AG04450 (cell line): ENCODE data around the gene FAXDC2. TPM values are rescaled to one million over a fixed set of nuclear protein-coding genes. Genes with fewer than 3 reads are reported as not detected.

Experiments
- CTCF ChIA-PET: fragments of 300-600, 350-600 bp; formaldehyde crosslinking; extraction: SDS; loops from one replicate; lab custom pipeline; 2022; ENCODE audit warnings: antibody characterized with exemption, inconsistent platforms; lab: Charles Lee
- POLR2A ChIA-PET: fragments of 350-600 bp; formaldehyde crosslinking; extraction: SDS; loops from one replicate; lab custom pipeline; 2021; ENCODE audit warnings: antibody characterized with exemption, inconsistent platforms; lab: Yijun Ruan, JAX
- DNase-seq: peaks from one replicate; pipeline ENCODE4 v3.0.0-alpha.2; 2011; ENCODE audit warnings: low read depth, low spot score
- H3K27ac ChIP-seq: one replicate; pipeline ENCODE4 v1.5.1; 2012; ENCODE audit warnings: low read depth, low read length, control low read depth
- H3K27me3 ChIP-seq: one replicate; pipeline ENCODE4 v1.6.0; 2012; ENCODE audit warnings: low read length; ENCODE audit not compliant: control insufficient read depth, insufficient read depth
- H3K4me3 ChIP-seq: 2 replicates; pipeline ENCODE4 v1.5.1; 2011; ENCODE audit warnings: mild to moderate bottlenecking, low read depth, low read length, control low read depth
- H3K9me3 ChIP-seq: 2 replicates; pipeline ENCODE4 v1.5.1; 2012; ENCODE audit warnings: low read length; ENCODE audit not compliant: control insufficient read depth, insufficient read depth
- CTCF ChIP-seq: IDR thresholded peaks from 2 replicates; pipeline ENCODE4 v1.5.1; 2011; ENCODE audit warnings: low read depth, low read length, control low read depth, inconsistent platforms
- polyA plus RNA-seq: library from polyadenylated mRNA; depleted of rRNA; stranded (reverse); fragments of >200 nt; gene quantifications from 2 replicates; pipeline ENCODE4 v1.2.3, GENCODE V29; 2011

Gene FAXDC2
- polyA plus RNA-seq, 1 experiment = 21.1 TPM

- ChIA-PET CTCF (interaction anchor here (0.5 kb wide), 1 partner anchor 77 kb away, joined by 3 read pairs; no protein-coding TSS in a partner anchor), POLR2A (no interaction called here)
- H3K9me3 ChIP-seq = no peaks in the 10 kb centered on the region
- H3K4me3 ChIP-seq = no peak overlapping the region
- DNase-seq = no peak
- no peak overlapping the region for H3K27ac ChIP-seq
- no peaks in the 10 kb centered on the region for H3K27me3 ChIP-seq
- no peak for TF ChIP-seq CTCF
Observed at GRCh38 chr5:154896562-154897165, 46.3 kb upstream of the FAXDC2 start.

GRCh38 chr5:154895606-154896561 lies 45.5 kb upstream of the FAXDC2 start:
- Histone ChIP-seq H3K4me3 (no peak overlapping the region), H3K9me3 (no peaks in the 10 kb centered on the region), H3K27me3 (no peaks in the 10 kb centered on the region), H3K27ac (no peak overlapping the region)
- TF ChIP-seq CTCF = no peak
- no peak for DNase-seq
- ChIA-PET POLR2A (no interaction called here), CTCF (interaction anchor here (0.5 kb wide), 1 partner anchor 77 kb away, joined by 3 read pairs; no protein-coding TSS in a partner anchor)

- TF ChIP-seq CTCF = no peak
- no peak for DNase-seq
- Histone ChIP-seq H3K27me3 (no peaks in the 10 kb centered on the region), H3K9me3 (no peaks in the 10 kb centered on the region), H3K4me3 (no peak overlapping the region), H3K27ac (no peak overlapping the region)
- CTCF ChIA-PET = no interaction called here
- POLR2A ChIA-PET = interaction anchor here (0.6 kb wide), 1 partner anchor 8 kb away, joined by 3 read pairs; no protein-coding TSS in a partner anchor
Observed at GRCh38 chr5:154893381-154893780, 43.0 kb upstream of the FAXDC2 start.

- no peak for DNase-seq
- no peaks in the 10 kb centered on the region for H3K27me3 ChIP-seq
- ChIA-PET CTCF (interaction anchor here (0.6 kb wide), 1 partner anchor 10 kb away, joined by 3 read pairs; no protein-coding TSS in a partner anchor), POLR2A (no interaction called here)
- no peak overlapping the region for H3K27ac ChIP-seq
- TF ChIP-seq CTCF = no peak
- no peak overlapping the region for H3K4me3 ChIP-seq
- H3K9me3 ChIP-seq = no peaks in the 10 kb centered on the region
Observed at GRCh38 chr5:154892369-154892771, 42.0 kb upstream of the FAXDC2 start.
